ENCODE data around the gene SULT1A2. TPM values are rescaled to one million over a fixed set of nuclear protein-coding genes. Genes with fewer than 3 reads are reported as not detected.

The SULT1A2 gene
- polyA plus RNA-seq, 1 of the 3 experiments (the other 2 are of a cell fraction): 0.07 TPM

GRCh38 chr16:28548306-28548802, 48.5 kb downstream of the SULT1A2 start:
- peaks cover 6% of the 10 kb centered on the region for H3F3A ChIP-seq (replicated peaks; ENCODE audit: insufficient read depth)
- no peaks in the 10 kb centered on the region for H3K36me3 ChIP-seq (replicated peaks in 1 of 2; ENCODE audit: control insufficient read depth in 1 of 2, insufficient read depth in 2 of 2, low read length in 1 of 2)
- no peaks in the 10 kb centered on the region for H4K20me1 ChIP-seq (ENCODE audit: insufficient read depth)
- H3K79me2 ChIP-seq (ENCODE audit: insufficient read depth): no peaks in the 10 kb centered on the region
- H3K4me3 ChIP-seq (ENCODE audit: low read depth in 2 of 2, low read length in 1 of 2): no peak overlapping the region
- no peak overlapping the region for H3K9ac ChIP-seq
- DNase-seq: no peak
- no peaks in the 10 kb centered on the region for H3K27me3 ChIP-seq (ENCODE audit: insufficient read depth)
- H3K9me3 ChIP-seq: no peaks in the 10 kb centered on the region
- H3K27ac ChIP-seq (ENCODE audit: low read depth in 2 of 2, low read length in 1 of 2): no peak overlapping the region
- no peaks in the 10 kb centered on the region; a peak in 1 of 4 replicates for H3K4me1 ChIP-seq (ENCODE audit: control insufficient read depth in 1 of 2, insufficient read depth in 2 of 2, low read depth in 1 of 2, low read length in 1 of 2)
- H3K9me2 ChIP-seq: no peaks in the 10 kb centered on the region
- no peak overlapping the region for H2AFZ ChIP-seq (ENCODE audit: low read depth)
- 82% methylated on average over 9 of the region's 14 CpGs for WGBS (ENCODE audit: low lambda C conversion rate)
- H3K4me2 ChIP-seq: no peak overlapping the region
- CTCF ChIA-PET: interaction anchor here (1.5 kb wide), 1 partner anchor 13 kb away, joined by 3 read pairs; no protein-coding TSS in a partner anchor
- TF ChIP-seq SIN3A (IDR thresholded peaks at IDR 0.05; ENCODE audit: borderline replicate concordance, low read depth, low read length) (no peak), NRF1 (IDR thresholded peaks at IDR 0.05; ENCODE audit: low read depth, low read length) (no peak), GABPA (IDR thresholded peaks at IDR 0.05; ENCODE audit: low read depth) (no peak), TEAD4 (IDR thresholded peaks at IDR 0.05; ENCODE audit: borderline replicate concordance, insufficient read depth) (no peak), FOSL2 (IDR thresholded peaks at IDR 0.05; ENCODE audit: borderline replicate concordance, low read depth) (no peak), FOXM1 (IDR thresholded peaks at IDR 0.05; ENCODE audit: low read depth) (no peak), ELF1 (IDR thresholded peaks at IDR 0.05) (no peak), PBX3 (IDR thresholded peaks at IDR 0.05) (no peak), TCF12 (IDR thresholded peaks at IDR 0.05) (no peak), RCOR1 (IDR thresholded peaks at IDR 0.05; ENCODE audit: low read length) (no peak), GATA2 (CRISPR knock-in tag; IDR thresholded peaks at IDR 0.05) (no peak), MXI1 (IDR thresholded peaks at IDR 0.05; ENCODE audit: low read depth, low read length) (no peak), MEF2A (IDR thresholded peaks at IDR 0.05; ENCODE audit: borderline replicate concordance, low read depth) (no peak), FOXJ3 (CRISPR knock-in tag; IDR thresholded peaks at IDR 0.05) (no peak), MAX (IDR thresholded peaks at IDR 0.05; ENCODE audit: low read depth) (no peak), IRF3 (IDR thresholded peaks at IDR 0.05; ENCODE audit: low read depth, low read length) (no peak), YY1 (IDR thresholded peaks at IDR 0.05; ENCODE audit: low read depth) (no peak), SMC3 (IDR thresholded peaks at IDR 0.05; ENCODE audit: low read depth, low read length) (no peak), RAD21 (IDR thresholded peaks at IDR 0.05; ENCODE audit: low read length) (no peak)
- TF ChIP-seq, protein P1, sequence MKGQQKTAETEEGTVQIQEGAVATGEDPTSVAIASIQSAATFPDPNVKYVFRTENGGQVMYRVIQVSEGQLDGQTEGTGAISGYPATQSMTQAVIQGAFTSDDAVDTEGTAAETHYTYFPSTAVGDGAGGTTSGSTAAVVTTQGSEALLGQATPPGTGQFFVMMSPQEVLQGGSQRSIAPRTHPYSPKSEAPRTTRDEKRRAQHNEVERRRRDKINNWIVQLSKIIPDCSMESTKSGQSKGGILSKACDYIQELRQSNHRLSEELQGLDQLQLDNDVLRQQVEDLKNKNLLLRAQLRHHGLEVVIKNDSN (IDR thresholded peaks at IDR 0.05; ENCODE audit: borderline replicate concordance, low read depth): no peak
- POLR2A ChIA-PET: no interaction called here

Measured in SK-N-SH (cell line).